NOMO-1 treated with DMSO at 0.1 percent for 48 hours (cell line): ENCODE data around the gene PPDPF.
"Not testable (repeated sequence)": the region's sequence is repeated elsewhere in the genome, so short reads cannot be mapped to it uniquely, and the experiment has no call there.

Experiments used
- DNase-seq: peaks from one replicate; lab custom pipeline; 2025; ENCODE audit not compliant: unreplicated experiment; lab: John Stamatoyannopoulos, UW

PPDPF gene, protein sequence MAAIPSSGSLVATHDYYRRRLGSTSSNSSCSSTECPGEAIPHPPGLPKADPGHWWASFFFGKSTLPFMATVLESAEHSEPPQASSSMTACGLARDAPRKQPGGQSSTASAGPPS

DNA sequence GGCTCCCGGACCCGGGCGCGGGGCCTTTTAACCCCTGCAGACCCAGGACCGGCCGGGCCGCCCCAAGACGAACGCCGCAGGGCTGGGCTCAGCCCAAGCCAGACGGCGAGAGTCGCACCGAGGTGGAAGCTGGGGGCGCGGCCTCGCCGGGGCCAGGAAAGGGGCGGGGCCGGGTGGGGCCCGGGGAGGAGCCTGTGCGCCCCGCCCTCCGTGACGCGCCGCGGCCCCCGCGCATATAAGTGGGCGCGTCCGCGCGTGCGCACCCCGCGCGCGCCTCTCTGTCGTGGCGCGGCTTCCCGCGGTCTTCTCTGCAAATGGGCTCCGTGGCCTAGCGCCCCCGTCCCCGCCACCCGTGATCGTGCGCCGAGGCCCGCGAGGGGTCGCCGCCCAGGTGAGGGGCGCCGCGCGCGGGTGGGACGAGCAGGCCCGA is at the start of gene PPDPF:
Gene PPDPF, plus strand, starts transcription at position 262 of the 430 bp plus-strand sequence. CDS start 544 bp downstream, outside the sequence.
- DNase-seq = peak; percentile 54

DNA sequence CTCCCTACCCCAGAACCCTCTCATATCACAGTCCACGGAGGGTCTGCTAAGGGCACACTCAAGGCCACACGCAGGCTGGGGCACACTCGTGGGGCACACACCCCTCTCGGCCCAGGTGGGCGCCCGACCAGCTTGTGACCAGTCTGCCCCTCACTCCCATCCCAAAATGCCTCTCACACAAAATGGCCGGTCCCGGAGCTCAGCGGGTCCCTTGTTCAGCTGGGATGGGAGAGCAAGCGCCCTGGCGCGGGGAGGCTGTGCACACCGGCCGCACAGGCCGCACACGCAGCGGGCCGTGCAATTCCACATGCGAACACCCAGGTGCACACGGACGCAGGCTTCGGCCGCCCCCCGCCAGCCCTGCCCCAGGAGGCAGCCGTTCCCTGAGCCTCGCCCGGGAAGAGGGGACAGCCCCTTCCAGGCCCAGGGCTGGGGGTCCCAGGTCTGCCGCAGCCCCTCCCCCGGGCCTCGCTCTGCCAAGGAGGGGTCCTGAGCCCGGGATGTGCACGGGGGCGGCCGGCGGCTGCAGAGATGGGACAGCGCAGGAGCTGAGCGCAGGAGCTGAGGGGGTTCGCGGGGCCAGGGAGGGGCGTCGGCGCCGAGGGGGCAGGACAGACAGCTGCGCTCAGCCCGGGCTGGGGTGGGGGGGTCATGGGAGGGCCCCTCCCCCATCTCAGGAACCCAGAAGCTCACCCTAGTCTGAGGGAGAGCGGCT is 49.4 kb upstream of the PPDPF start:
- no peak for DNase-seq

DNA sequence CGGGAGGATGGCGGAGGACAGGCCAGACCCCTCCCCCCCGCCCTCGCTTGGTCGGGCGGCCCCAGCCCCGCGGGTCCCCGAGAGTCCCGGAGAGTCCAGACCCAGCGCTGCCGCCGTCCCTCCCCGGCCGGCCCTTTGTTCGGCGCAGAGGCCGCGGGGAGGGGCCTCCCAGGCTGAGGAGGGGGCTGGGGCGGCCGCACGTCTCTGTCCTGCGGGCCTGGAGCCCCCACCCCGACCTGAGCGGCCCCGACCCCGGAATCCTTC is 48.9 kb upstream of the PPDPF start:
- no peak for DNase-seq

GRCh38 chr20:63471981-63472831 is 48.4 kb upstream of the PPDPF start, which contains the start of gene KCNQ2:
Gene KCNQ2 (minus strand): TSS chr20:63472655. CDS start chr20:63472463, 192 bp downstream.
- no peak for DNase-seq

DNA sequence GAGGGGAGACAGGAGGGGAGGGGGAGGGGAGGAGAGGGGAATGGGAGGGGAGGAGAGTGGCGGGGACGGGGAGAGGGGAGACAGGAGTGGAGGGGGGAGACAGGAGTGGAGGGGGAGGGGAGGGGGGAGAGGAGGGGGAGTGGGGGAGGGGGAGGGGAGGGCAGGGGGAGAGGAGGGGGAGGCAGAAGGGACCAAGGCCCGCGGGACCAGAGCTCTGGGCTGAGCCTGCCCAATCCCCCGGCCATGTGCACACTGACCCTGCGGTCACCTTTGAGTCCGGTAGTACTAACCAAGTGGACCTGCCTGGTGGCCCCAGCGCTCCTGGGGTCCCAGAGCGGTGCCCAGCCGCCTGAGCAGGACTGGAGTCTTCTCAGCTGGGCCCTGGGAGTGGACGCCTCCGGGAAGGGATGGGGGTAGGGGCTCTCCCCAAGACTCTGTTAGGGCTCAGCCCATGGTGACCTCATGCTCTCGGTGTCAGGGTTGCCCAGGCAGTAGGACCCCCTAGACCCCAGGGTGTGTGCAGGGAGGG is 47.6 kb upstream of the PPDPF start:
- no peak for DNase-seq

DNA sequence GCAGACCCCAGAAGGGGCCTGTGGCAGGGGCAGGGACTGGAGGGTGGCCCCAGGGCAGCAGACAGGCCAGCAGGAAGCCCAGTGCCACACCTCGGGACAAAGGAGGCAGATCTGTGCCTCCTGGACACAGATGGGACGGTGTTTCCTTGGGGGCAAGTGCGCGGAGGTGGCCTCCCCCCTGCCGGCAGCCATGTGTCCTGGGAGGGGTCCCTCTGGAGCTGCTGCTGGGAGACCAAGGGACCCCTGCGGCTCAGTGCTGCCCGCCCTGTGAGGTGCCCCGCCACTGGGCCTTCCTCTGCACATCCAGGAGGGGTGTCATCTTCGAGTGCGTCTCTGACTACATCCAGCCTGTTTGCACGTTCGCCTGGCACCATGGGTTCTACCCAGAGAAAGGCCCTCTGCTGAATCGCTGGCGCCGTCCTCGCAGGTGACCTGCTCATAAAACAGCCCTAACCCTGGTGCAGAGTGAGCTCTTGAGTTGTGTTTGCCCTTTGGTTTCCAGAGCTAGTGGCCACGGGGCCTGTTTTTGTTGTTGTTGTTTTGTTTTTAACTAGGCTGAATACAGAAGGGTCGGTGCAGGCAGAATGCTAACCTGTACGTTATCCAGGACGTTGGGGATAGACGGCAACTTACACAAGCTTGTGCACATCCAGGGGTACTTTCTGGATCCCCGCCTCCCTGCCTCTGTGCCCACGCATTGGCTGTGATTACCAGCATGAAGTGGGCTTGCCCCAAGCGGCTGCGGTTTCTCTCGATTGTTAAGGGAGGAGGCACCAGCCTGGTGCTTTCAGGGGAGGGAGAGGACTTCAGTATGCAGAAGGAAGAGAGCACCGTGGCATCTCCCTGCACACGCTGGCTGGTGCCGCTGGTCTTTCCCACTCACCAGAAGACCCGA is 46.8 kb upstream of the PPDPF start:
- peak; percentile 10 for DNase-seq

DNA sequence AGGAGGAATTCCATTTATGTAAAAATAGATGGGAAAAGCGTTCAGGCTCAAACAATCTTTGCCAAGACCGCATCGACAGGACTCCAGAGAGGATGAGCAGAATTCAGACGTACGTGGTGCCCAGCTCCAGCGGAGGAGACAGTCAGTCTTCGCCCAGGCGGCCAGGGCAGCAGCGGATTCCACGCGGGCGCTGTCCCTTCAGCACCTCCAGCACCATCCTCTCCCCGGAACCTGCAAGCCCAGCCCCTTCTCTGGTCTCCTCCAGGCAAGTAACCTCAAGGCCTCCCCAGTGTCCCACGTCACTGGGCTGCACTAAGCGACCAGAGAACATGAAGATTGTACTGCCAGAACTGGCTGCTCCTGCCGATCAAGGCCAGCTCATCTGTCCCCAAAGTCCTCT is 45.4 kb upstream of the PPDPF start:
- DNase-seq = no peak

DNA sequence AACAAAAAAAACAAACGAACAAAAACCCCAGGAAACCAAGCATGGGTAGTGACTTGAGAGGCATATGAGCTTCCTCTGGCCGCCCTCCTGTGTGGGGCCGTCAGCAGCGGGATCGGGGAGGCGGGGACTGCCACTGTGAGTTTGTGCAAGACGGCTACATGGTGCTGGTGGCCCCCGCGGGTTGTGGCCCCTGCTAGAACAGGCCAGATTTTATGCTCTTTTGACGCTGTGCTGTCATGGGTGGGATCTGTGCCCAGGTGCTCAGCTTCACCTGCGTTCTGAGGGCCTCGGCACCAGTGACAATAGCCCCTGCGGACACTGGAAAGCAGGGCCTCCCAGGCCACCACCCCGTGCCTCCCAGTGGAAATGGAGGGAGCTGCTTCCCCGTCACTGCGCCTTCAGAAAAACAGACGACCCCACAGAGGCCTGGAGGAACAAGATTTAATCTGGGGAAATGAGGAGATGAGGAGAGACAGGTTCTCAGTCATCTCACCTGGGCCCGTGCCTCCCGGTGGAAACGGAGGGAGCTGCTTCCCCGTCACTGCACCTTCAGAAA is 43.4 kb upstream of the PPDPF start:
- DNase-seq = no peak

DNA sequence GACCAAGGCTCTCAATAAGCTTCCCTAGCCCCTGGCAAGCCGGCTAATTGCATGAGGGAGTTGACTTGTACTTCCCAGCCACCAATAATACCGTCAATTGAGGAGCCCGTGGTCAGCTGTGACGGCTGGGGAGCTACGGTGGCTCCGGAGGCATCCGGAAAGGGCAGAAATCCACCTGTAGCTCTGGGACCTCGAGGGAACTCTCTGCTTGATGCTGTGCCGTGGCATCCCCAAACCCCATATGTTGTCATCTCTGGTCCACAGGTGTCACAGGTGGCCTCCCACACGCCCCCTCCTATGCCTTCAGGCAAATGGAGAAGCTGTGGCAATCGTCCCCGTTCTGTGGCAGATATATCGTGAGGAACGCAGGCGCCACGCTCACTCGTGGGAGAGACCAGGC is 42.6 kb upstream of the PPDPF start:
- DNase-seq = no peak

GRCh38 chr20:63478346-63479302 is 41.9 kb upstream of the PPDPF start:
- no peak for DNase-seq

DNA sequence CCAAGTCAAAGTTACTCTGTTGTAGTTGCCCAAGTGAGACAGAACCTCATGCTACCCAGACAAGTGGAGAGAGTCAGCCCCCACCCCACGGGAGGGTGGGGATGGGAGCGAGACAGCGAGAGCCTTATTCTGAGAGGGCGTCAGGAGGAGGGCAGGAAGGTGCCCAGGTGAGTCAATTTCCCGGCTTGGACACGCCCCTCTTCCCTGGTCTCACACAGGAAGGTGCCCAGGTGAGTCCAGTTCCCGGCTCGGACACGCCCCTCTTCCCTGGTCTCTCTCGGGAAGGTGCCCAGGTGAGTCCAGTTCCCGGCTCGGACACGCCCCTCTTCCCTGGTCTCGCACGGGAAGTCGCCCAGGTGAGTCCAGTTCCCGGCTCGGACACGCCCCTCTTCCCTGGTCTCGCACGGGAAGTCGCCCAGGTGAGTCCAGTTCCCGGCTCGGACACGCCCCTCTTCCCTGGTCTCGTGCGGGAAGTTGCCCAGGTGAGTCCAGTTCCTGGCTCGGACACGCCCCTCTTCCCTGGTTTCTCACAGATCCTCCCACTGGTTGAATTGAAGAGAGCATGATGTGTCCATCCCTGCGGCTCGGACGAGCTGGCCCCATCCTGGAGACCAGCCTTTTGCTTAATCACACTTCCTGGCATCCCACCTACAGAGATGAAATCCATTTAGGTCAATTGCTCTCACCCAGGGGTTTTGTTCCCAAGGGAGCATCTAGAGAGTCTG is 40.7 kb upstream of the PPDPF start:
- DNase-seq = not testable (repeated sequence)

- DNase-seq = no peak
Observed at GRCh38 chr20:63481503-63481902, 39.1 kb upstream of the PPDPF start.

DNA sequence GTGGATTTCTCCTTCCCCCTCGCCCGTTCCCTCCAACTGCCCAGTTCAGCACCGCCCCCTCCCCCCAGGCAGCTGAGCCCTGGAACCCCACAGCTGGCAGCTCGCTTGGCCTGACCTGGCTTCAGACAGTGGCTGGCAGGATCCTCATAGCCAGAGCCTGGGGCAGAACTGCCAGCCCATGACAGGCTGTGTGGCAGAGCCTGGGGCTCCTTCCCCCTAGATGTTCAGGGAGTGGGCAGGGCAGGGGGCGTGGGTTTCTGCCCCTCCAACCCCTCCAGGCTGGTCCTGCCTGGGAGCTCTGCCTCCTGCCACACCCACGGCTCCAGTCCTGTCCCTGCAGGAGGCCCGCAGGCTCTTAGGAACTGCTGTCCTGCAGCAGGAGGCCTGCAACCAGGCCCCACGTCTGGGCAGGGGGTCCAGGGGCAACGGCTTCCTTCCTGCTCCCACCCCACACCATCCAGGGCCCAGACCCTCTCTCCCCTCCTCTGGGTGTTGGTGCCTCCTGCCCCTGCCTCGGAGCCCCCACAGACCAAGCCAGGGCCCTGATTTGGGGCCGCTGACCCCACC is 38.5 kb upstream of the PPDPF start:
- DNase-seq = no peak

GRCh38 chr20:63483834-63484233 is 36.7 kb upstream of the PPDPF start:
- no peak for DNase-seq

DNA sequence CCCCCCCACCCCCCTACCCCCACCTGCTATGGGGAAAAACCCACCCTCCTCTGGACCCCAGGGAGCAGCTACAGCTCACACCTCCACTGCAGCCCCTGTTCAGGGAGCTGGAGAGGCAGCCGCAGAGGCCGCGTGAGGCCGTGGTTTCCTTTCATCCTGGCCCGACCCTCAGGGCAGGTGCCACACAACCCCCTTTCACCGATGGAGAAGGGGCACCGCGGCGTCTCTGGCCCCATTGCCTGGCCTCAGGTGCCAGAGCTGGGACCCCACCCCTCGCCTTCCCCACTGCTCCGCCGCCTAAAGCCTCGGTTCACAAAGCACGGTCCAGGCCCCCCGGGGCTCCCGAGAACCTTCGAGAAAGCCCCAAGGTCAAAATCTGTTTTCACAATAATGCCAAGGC is 36.3 kb upstream of the PPDPF start:
- DNase-seq = no peak

- no peak for DNase-seq
Observed at GRCh38 chr20:63484651-63485403, 35.7 kb upstream of the PPDPF start.

DNA sequence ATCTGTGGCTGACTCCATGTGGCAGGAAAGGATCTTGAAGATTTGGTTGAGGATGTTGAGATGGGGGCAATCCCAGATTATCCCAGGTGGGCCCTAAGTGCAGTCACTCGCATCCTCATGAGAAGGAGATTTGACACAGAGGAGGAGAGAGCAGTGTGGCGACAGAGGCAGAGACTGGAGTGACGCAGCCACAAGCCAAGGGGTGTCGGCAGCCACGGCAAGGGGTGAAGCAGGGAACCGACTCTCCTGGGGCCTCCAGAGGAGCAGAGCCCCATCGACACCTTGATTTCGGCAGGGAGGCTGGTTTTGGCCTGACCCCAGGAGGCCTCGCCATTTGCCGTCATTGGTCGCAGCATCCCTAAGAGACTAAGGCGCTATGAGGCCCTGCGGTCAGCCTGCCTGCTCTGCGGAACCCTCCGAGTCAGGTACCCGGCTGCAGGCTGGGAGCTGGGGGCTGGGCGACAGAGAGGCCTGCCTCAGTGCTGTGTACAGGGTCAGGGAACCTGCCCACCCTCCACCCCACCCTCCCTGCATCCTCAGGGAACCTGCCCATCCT is 34.2 kb upstream of the PPDPF start:
- no peak for DNase-seq
